Gastroesophageal sphincter (tissue), 4 donors: Measurements from ENCODE around the gene CRYL1. TPM values are rescaled to one million over a fixed set of nuclear protein-coding genes. Genes with fewer than 3 reads are reported as not detected.

Experiments used
- ATAC-seq: fragments of 150-250 bp; one replicate; pipeline ENCODE4 v1.9.1; 2016; ENCODE audit warnings: mild to moderate bottlenecking, moderate library complexity
- H3K27ac ChIP-seq, 4 donors: fragments of 200-600 bp; sonication (generic) in 3 of 4; 1 replicate in 3 of 4; 2 replicates in 1 of 4; pipeline ENCODE4 v1.5.1; 2016 to 2019
- H3K27me3 ChIP-seq: fragments of 200-600 bp; sonication (generic); one replicate; pipeline ENCODE4 v1.5.1; 2019
- H3K36me3 ChIP-seq, 2 donors: fragments of 200-600 bp; sonication (generic); one replicate each; pipeline ENCODE4 v1.5.1; 2019; ENCODE audit warnings: control low read depth in 1 of 2
- H3K4me1 ChIP-seq, 3 donors: fragments of 200-600 bp; sonication (generic); 1 replicate in 2 of 3; 2 replicates in 1 of 3; pipeline ENCODE4 v1.5.1; 2016 to 2019; ENCODE audit warnings: control low read depth in 2 of 3
- H3K4me3 ChIP-seq, 2 donors: fragments of 200-600 bp; sonication (generic); one replicate each; pipeline ENCODE4 v1.5.1; 2019; ENCODE audit warnings: mild to moderate bottlenecking in 1 of 2, moderate library complexity in 1 of 2
- H3K9me3 ChIP-seq, 3 donors: fragments of 200-600 bp; sonication (generic); one replicate each; pipeline ENCODE4 v1.5.1; 2017 to 2019; ENCODE audit warnings: control low read depth in 2 of 3
- CTCF ChIP-seq, 4 experiments: fragments of 200-600 bp in 2 of 4; fragments of 450-650 bp in 2 of 4; sonication (generic) in 1 of 4; IDR thresholded peaks; one replicate each; pipeline ENCODE4 v1.5.1; 2017 to 2019; ENCODE audit warnings: antibody characterized with exemption in 4 of 4, mild to moderate bottlenecking in 2 of 4, moderate library complexity in 2 of 4
- EP300 ChIP-seq: sonication (generic); formaldehyde crosslinking; IDR thresholded peaks from one replicate; pipeline ENCODE4 v1.6.1; 2017; ENCODE audit warnings: antibody characterized with exemption, mild to moderate bottlenecking
- POLR2A ChIP-seq, 2 donors: fragments of 450-650 bp; IDR thresholded peaks; one replicate each; pipeline ENCODE4 v1.6.1; 2017; ENCODE audit warnings: antibody characterized with exemption in 2 of 2, mild to moderate bottlenecking in 2 of 2, moderate library complexity in 1 of 2
- POLR2AphosphoS5 ChIP-seq: sonication (generic); formaldehyde crosslinking; IDR thresholded peaks from one replicate; pipeline ENCODE4 v1.6.1; 2017; ENCODE audit warnings: antibody characterized with exemption
- WGBS, 2 donors: methylation state at CpG; one replicate each; pipeline ENCODE4 v1.1.5; 2018; ENCODE audit warnings: low coverage in 1 of 2; 5-methylcytosine and 5-hydroxymethylcytosine counted together
- total RNA-seq, 4 donors: library from RNA; depleted of rRNA; stranded (reverse); fragments of >200 nt; gene quantifications; one replicate each; pipeline ENCODE4 v1.1.0, GENCODE V29; 2016

Gene CRYL1
- total RNA-seq, 4 donors from 2014 or later, result 45.9 to 55.9 (median 47.0) TPM

GRCh38 chr13:20381401-20381800, 144.3 kb downstream of the CRYL1 start:
- ATAC-seq, result no peak
- H3K4me3 ChIP-seq, result no peak overlapping the region
- 77 to 83% methylated on average over 3 of the region's 3 CpGs for WGBS, 2 donors
- no peak overlapping the region for H3K27ac ChIP-seq
- H3K9me3 ChIP-seq, result no peaks in the 10 kb centered on the region
- H3K36me3 ChIP-seq, result no peaks in the 10 kb centered on the region
- no peak for TF ChIP-seq CTCF (IDR thresholded peaks at IDR 0.05)
- TF ChIP-seq POLR2A (IDR thresholded peaks at IDR 0.05), result no peak
- no peak for TF ChIP-seq EP300
- no peak for TF ChIP-seq POLR2AphosphoS5
- no peaks in the 10 kb centered on the region for H3K4me1 ChIP-seq
- H3K27me3 ChIP-seq, result no peaks in the 10 kb centered on the region

GRCh38 chr13:20378721-20379120, 146.9 kb downstream of the CRYL1 start:
- WGBS, 2 donors, result 58 to 65% methylated on average over 3 of the region's 6 CpGs

GRCh38 chr13:20377720-20378119, 147.9 kb downstream of the CRYL1 start:
- Histone ChIP-seq H3K4me1 (no peaks in the 10 kb centered on the region), H3K9me3 (no peaks in the 10 kb centered on the region), H3K36me3 (no peaks in the 10 kb centered on the region), H3K4me3 (no peak overlapping the region), H3K27ac (no peak overlapping the region), H3K27me3 (no peaks in the 10 kb centered on the region)
- 67 to 73% methylated on average over 2 to 6 of the region's 6 CpGs for WGBS, 2 donors
- no peak for ATAC-seq
- no peak for TF ChIP-seq POLR2AphosphoS5
- TF ChIP-seq POLR2A (IDR thresholded peaks at IDR 0.05), result no peak
- no peak for TF ChIP-seq CTCF (IDR thresholded peaks at IDR 0.05)

More at GRCh38 chr13:20378721-20379120, 146.9 kb downstream of the CRYL1 start:
- Histone ChIP-seq H3K36me3 (no peaks in the 10 kb centered on the region), H3K4me3 (no peak overlapping the region), H3K27me3 (no peaks in the 10 kb centered on the region), H3K4me1 (no peaks in the 10 kb centered on the region), H3K9me3 (no peaks in the 10 kb centered on the region), H3K27ac (no peak overlapping the region)
- TF ChIP-seq POLR2A (IDR thresholded peaks at IDR 0.05) (no peak), POLR2AphosphoS5 (no peak), EP300 (no peak), CTCF (IDR thresholded peaks at IDR 0.05) (no peak)
- no peak for ATAC-seq

- no peak overlapping the region for H3K4me3 ChIP-seq
- H3K27ac ChIP-seq, result no peak overlapping the region
- no peaks in the 10 kb centered on the region for H3K27me3 ChIP-seq
- no peaks in the 10 kb centered on the region for H3K36me3 ChIP-seq
- no peak for TF ChIP-seq POLR2AphosphoS5
- H3K9me3 ChIP-seq, result no peaks in the 10 kb centered on the region
- no peaks in the 10 kb centered on the region for H3K4me1 ChIP-seq
- 88 to 90% methylated on average over 6 of the region's 6 CpGs for WGBS, 2 donors
- no peak for ATAC-seq
These were observed 149.8 kb downstream of the CRYL1 start for GRCh38 chr13:20375871-20376270.

- Histone ChIP-seq H3K9me3 (no peaks in the 10 kb centered on the region), H3K4me1 (no peaks in the 10 kb centered on the region)
- no peak for ATAC-seq
These were observed 151.8 kb downstream of the CRYL1 start for GRCh38 chr13:20373861-20374260.

More at GRCh38 chr13:20373861-20374260, 151.8 kb downstream of the CRYL1 start:
- no peak for TF ChIP-seq POLR2A (IDR thresholded peaks at IDR 0.05)
- TF ChIP-seq POLR2AphosphoS5, result no peak
- no peak for TF ChIP-seq CTCF (IDR thresholded peaks at IDR 0.05)
- TF ChIP-seq EP300, result no peak
- H3K4me3 ChIP-seq, result no peak overlapping the region
- H3K27me3 ChIP-seq, result peaks cover 3% of the 10 kb centered on the region
- no peak overlapping the region for H3K27ac ChIP-seq
- no peaks in the 10 kb centered on the region for H3K36me3 ChIP-seq
